ENCODE results near the gene FBH1. TPM values are rescaled to one million over a fixed set of nuclear protein-coding genes. Genes with fewer than 3 reads are reported as not detected.

Gene FBH1
- total RNA-seq, 1 experiment from 2014 or later, result 22.0 TPM

- CTCF ChIA-PET, result no interaction called here
- Histone ChIP-seq H3K9ac (ENCODE audit: low read length) (no peak overlapping the region), H3K36me3 (ENCODE audit: low read depth, low read length) (no peaks in the 10 kb centered on the region), H3K4me1 (ENCODE audit: insufficient read depth, low read length) (no peaks in the 10 kb centered on the region), H4K20me1 (ENCODE audit: low read length) (no peaks in the 10 kb centered on the region), H3K4me3 (ENCODE audit: low read length) (peak overlapping the region; percentile 75), H3K27me3 (ENCODE audit: low read length) (no peaks in the 10 kb centered on the region), H3K4me2 (ENCODE audit: low read length) (peak overlapping the region; percentile 82), H3K27ac (ENCODE audit: low read length) (no peak overlapping the region), H3K9me2 (replicated peaks; ENCODE audit: low read length) (no peaks in the 10 kb centered on the region), H3F3A (ENCODE audit: low read length, unreplicated experiment) (no peaks in the 10 kb centered on the region), H2AFZ (ENCODE audit: low read length) (peak overlapping the region; percentile 73; the same call in 1 of the 2 replicates), H3K79me2 (ENCODE audit: low read length) (peaks cover 17% of the 10 kb centered on the region), H3K9me3 (ENCODE audit: low read length) (no peaks in the 10 kb centered on the region)
- no peak for ATAC-seq
- intact Hi-C loops (cut with micrococcal nuclease), result no loop called here
- no peak for DNase-seq
- POLR2A ChIA-PET (ENCODE audit: unreplicated experiment), result no interaction called here
- no TSS peak for BruUV-seq (replicated peaks)
- TF ChIP-seq EZH2 (IDR thresholded peaks at IDR 0.05; ENCODE audit: low read length, unreplicated experiment), result no peak
- TF ChIP-seq, protein P1, sequence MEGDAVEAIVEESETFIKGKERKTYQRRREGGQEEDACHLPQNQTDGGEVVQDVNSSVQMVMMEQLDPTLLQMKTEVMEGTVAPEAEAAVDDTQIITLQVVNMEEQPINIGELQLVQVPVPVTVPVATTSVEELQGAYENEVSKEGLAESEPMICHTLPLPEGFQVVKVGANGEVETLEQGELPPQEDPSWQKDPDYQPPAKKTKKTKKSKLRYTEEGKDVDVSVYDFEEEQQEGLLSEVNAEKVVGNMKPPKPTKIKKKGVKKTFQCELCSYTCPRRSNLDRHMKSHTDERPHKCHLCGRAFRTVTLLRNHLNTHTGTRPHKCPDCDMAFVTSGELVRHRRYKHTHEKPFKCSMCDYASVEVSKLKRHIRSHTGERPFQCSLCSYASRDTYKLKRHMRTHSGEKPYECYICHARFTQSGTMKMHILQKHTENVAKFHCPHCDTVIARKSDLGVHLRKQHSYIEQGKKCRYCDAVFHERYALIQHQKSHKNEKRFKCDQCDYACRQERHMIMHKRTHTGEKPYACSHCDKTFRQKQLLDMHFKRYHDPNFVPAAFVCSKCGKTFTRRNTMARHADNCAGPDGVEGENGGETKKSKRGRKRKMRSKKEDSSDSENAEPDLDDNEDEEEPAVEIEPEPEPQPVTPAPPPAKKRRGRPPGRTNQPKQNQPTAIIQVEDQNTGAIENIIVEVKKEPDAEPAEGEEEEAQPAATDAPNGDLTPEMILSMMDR (conservative IDR thresholded peaks at IDR 0.05; ENCODE audit: low read depth, low read length), result no peak
- TF ChIP-seq EZH2phosphoT487 (IDR thresholded peaks at IDR 0.05; ENCODE audit: borderline replicate concordance, low read length), result no peak
Observed at GRCh38 chr10:5978230-5978489, 88.1 kb downstream of the FBH1 start.

DNA sequence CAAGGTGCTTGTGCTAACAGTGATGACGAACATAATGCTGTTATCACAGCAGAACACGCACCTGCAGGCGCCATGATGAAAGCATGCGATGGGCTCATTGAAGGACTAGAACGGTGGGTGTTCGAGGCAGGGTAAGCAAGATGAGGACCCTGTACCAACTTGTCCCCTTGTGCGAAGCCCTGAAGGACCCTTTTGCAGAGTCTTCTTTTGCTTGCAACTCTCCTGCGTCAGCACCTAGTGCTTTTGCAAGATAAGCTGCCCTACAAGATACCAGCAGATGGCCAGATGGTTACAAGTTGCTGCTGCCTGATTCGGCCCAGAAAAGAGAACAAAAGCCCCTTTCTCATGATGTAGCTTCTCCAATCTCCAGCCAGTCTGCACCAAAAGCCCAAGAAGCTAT, 91.5 kb downstream of the FBH1 start:
- H3K36me3 ChIP-seq (ENCODE audit: low read depth, low read length), result no peaks in the 10 kb centered on the region
- intact Hi-C loops (cut with micrococcal nuclease), result no loop called here
- BruUV-seq (replicated peaks), result no TSS peak
- no peaks in the 10 kb centered on the region for H3K9me3 ChIP-seq (ENCODE audit: low read length)
- H3K79me2 ChIP-seq (ENCODE audit: low read length), result 0 out of 2 replicates have a peak, but pooled peaks cover under 1% of the 10 kb centered on the region
- no peak for ATAC-seq
- no peaks in the 10 kb centered on the region for H3F3A ChIP-seq (ENCODE audit: low read length, unreplicated experiment)
- DNase-seq, result no peak
- H3K9ac ChIP-seq (ENCODE audit: low read length), result no peak overlapping the region
- POLR2A ChIA-PET (ENCODE audit: unreplicated experiment), result no interaction called here
- no peaks in the 10 kb centered on the region for H3K9me2 ChIP-seq (replicated peaks; ENCODE audit: low read length)
- H3K4me3 ChIP-seq (ENCODE audit: low read length), result no peak overlapping the region
- CTCF ChIA-PET, result no interaction called here
- H3K4me1 ChIP-seq (ENCODE audit: insufficient read depth, low read length), result no peaks in the 10 kb centered on the region
- no peaks in the 10 kb centered on the region for H3K27me3 ChIP-seq (ENCODE audit: low read length)
- TF ChIP-seq, protein P1 (conservative IDR thresholded peaks at IDR 0.05; ENCODE audit: low read depth, low read length), result no peak
- no peak for TF ChIP-seq EZH2phosphoT487 (IDR thresholded peaks at IDR 0.05; ENCODE audit: borderline replicate concordance, low read length)
- H2AFZ ChIP-seq (ENCODE audit: low read length), result no peak overlapping the region
- no peak overlapping the region for H3K4me2 ChIP-seq (ENCODE audit: low read length)
- H4K20me1 ChIP-seq (ENCODE audit: low read length), result no peaks in the 10 kb centered on the region
- no peak overlapping the region for H3K27ac ChIP-seq (ENCODE audit: low read length)

DNA sequence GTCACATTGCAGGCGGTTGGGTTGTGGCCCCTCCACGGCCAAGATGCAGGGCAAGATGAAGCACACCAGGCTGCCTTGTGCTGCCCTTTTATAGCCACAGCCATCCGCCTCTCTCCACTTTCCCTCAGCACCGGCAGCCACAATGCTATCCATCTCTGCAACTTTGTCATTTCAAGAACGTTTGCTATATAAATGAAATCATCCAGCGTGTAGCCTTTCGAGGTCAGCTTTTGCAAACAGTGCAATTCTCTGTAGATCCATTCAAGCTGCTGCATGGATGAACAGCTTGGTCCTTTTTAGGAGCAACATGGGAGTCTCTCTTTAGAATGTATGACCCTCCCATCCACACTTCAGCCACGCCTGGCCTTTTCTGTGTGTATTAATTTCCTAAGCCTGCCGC, 93.7 kb downstream of the FBH1 start:
- CTCF ChIA-PET, result no interaction called here
- POLR2A ChIA-PET (ENCODE audit: unreplicated experiment), result no interaction called here
- Histone ChIP-seq H3K4me2 (ENCODE audit: low read length) (no peak overlapping the region), H3K79me2 (ENCODE audit: low read length) (no peaks in the 10 kb centered on the region), H3K27me3 (ENCODE audit: low read length) (no peaks in the 10 kb centered on the region), H4K20me1 (ENCODE audit: low read length) (no peaks in the 10 kb centered on the region), H2AFZ (ENCODE audit: low read length) (no peak overlapping the region), H3K9me3 (ENCODE audit: low read length) (no peaks in the 10 kb centered on the region), H3K4me1 (ENCODE audit: insufficient read depth, low read length) (no peaks in the 10 kb centered on the region), H3K9ac (ENCODE audit: low read length) (no peak overlapping the region), H3F3A (ENCODE audit: low read length, unreplicated experiment) (no peaks in the 10 kb centered on the region), H3K36me3 (ENCODE audit: low read depth, low read length) (no peaks in the 10 kb centered on the region), H3K4me3 (ENCODE audit: low read length) (no peak overlapping the region), H3K27ac (ENCODE audit: low read length) (no peak overlapping the region), H3K9me2 (replicated peaks; ENCODE audit: low read length) (no peaks in the 10 kb centered on the region)
- BruUV-seq (replicated peaks), result no TSS peak
- intact Hi-C loops (cut with micrococcal nuclease), result no loop called here
- DNase-seq, result no peak
- TF ChIP-seq EZH2 (IDR thresholded peaks at IDR 0.05; ENCODE audit: low read length, unreplicated experiment), result no peak
- no peak for TF ChIP-seq EZH2phosphoT487 (IDR thresholded peaks at IDR 0.05; ENCODE audit: borderline replicate concordance, low read length)
- TF ChIP-seq, protein P1 (conservative IDR thresholded peaks at IDR 0.05; ENCODE audit: low read depth, low read length), result no peak
- ATAC-seq, result no peak
